HAP-1 (cell line): ENCODE data around the gene AKAP1.

Experiments used
- DNase-seq, 2 experiments: peaks; one replicate each; pipeline ENCODE4 v3.0.0-alpha.2; 2016 to 2020; ENCODE audit warnings: low spot score in 2 of 2
- H3K27me3 ChIP-seq: fragments of 250-450 bp; sonication (Bioruptor Pico); 2 replicates; pipeline ENCODE4 v1.5.1; 2020; ENCODE audit warnings: low read depth, mild to moderate bottlenecking, moderate library complexity
- H3K36me3 ChIP-seq: fragments of 250-450 bp; sonication (Bioruptor Pico); replicated peaks from 2 replicates; pipeline ENCODE4 v1.5.1; 2020; ENCODE audit warnings: mild to moderate bottlenecking
- H3K4me1 ChIP-seq: fragments of 250-450 bp; sonication (Bioruptor Pico); 2 replicates; pipeline ENCODE4 v1.5.1; 2020; ENCODE audit warnings: mild to moderate bottlenecking
- H3K4me3 ChIP-seq: fragments of 250-450 bp; sonication (Bioruptor Pico); 2 replicates; pipeline ENCODE4 v1.5.1; 2020; ENCODE audit warnings: mild to moderate bottlenecking, moderate library complexity
- H3K9me3 ChIP-seq: fragments of 250-450 bp; sonication (Bioruptor Pico); 2 replicates; pipeline ENCODE4 v1.5.1; 2020; ENCODE audit warnings: mild to moderate bottlenecking, moderate library complexity
- in situ Hi-C: fragments of 300-500 bp; cut with MboI; formaldehyde crosslinking; loops from 3 replicates; pipeline ENCODE4 v1.14.3; 2020; ENCODE audit warnings: low sequenced_read_pairs, inconsistent platforms, mixed read lengths

AKAP1 gene

GRCh38 chr17:57084802-57085447 is at the start of gene AKAP1:
Gene AKAP1 (plus strand): TSS chr17:57085246. CDS start chr17:57105465, 20,219 bp downstream.
- H3K9me3 ChIP-seq = no peaks in the 10 kb centered on the region
- H3K4me1 ChIP-seq = peaks cover 18% of the 10 kb centered on the region
- no peaks in the 10 kb centered on the region for H3K27me3 ChIP-seq
- no peaks in the 10 kb centered on the region for H3K36me3 ChIP-seq
- peak within 1 kb of the TSS; percentile 81 for H3K4me3 ChIP-seq
- peak; percentile 89 to 95 for DNase-seq
- in situ Hi-C loops = no loop called here

GRCh38 chr17:57035971-57036481 is 49.0 kb upstream of the AKAP1 start:
- peaks cover 8% of the 10 kb centered on the region; the same call in 1 of the 2 replicates for H3K27me3 ChIP-seq
- no peaks in the 10 kb centered on the region for H3K36me3 ChIP-seq
- no peaks in the 10 kb centered on the region for H3K4me1 ChIP-seq
- no peaks in the 10 kb centered on the region for H3K9me3 ChIP-seq
- in situ Hi-C loops = no loop called here
- peak; percentile 21 to 28 for DNase-seq
- H3K4me3 ChIP-seq = no peak overlapping the region

GRCh38 chr17:57037411-57037810 is 47.6 kb upstream of the AKAP1 start:
- Histone ChIP-seq H3K4me3 (no peak overlapping the region), H3K4me1 (no peaks in the 10 kb centered on the region), H3K9me3 (no peaks in the 10 kb centered on the region), H3K36me3 (no peaks in the 10 kb centered on the region), H3K27me3 (peaks cover 8% of the 10 kb centered on the region; the same call in 1 of the 2 replicates)
- no peak for DNase-seq
- in situ Hi-C loops = no loop called here

- in situ Hi-C loops = no loop called here
- Histone ChIP-seq H3K9me3 (no peaks in the 10 kb centered on the region), H3K27me3 (peaks cover 10% of the 10 kb centered on the region; the same call in 1 of the 2 replicates), H3K4me3 (no peak overlapping the region), H3K36me3 (no peaks in the 10 kb centered on the region), H3K4me1 (no peaks in the 10 kb centered on the region)
- no peak for DNase-seq
These were observed 46.6 kb upstream of the AKAP1 start for GRCh38 chr17:57038486-57038885.

GRCh38 chr17:57040571-57040970 is 44.5 kb upstream of the AKAP1 start:
- Histone ChIP-seq H3K36me3 (no peaks in the 10 kb centered on the region), H3K27me3 (peaks cover 11% of the 10 kb centered on the region; the same call in 1 of the 2 replicates), H3K9me3 (no peaks in the 10 kb centered on the region), H3K4me1 (no peaks in the 10 kb centered on the region), H3K4me3 (no peak overlapping the region)
- DNase-seq = no peak
- in situ Hi-C loops = no loop called here

GRCh38 chr17:57043276-57043675 is 41.8 kb upstream of the AKAP1 start:
- no peaks in the 10 kb centered on the region for H3K36me3 ChIP-seq

GRCh38 chr17:57044976-57045867 is 39.8 kb upstream of the AKAP1 start:
- H3K27me3 ChIP-seq = 0 out of 2 replicates have a peak, but pooled peaks cover 2% of the 10 kb centered on the region
- DNase-seq = no peak
- no peaks in the 10 kb centered on the region for H3K4me1 ChIP-seq
- in situ Hi-C loops = no loop called here
- no peak overlapping the region for H3K4me3 ChIP-seq
- no peaks in the 10 kb centered on the region for H3K36me3 ChIP-seq
- no peaks in the 10 kb centered on the region for H3K9me3 ChIP-seq

More at GRCh38 chr17:57043276-57043675, 41.8 kb upstream of the AKAP1 start:
- no peaks in the 10 kb centered on the region for H3K4me1 ChIP-seq
- H3K27me3 ChIP-seq = 0 out of 2 replicates have a peak, but pooled peaks cover 8% of the 10 kb centered on the region
- in situ Hi-C loops = no loop called here
- H3K4me3 ChIP-seq = no peak overlapping the region
- no peaks in the 10 kb centered on the region for H3K9me3 ChIP-seq
- DNase-seq = no peak

- DNase-seq = no peak
- in situ Hi-C loops = no loop called here
- Histone ChIP-seq H3K36me3 (no peaks in the 10 kb centered on the region), H3K4me1 (no peaks in the 10 kb centered on the region), H3K27me3 (0 out of 2 replicates have a peak, but pooled peaks cover 2% of the 10 kb centered on the region), H3K9me3 (no peaks in the 10 kb centered on the region), H3K4me3 (no peak overlapping the region)
These were observed 39.0 kb upstream of the AKAP1 start for GRCh38 chr17:57045868-57046704.

- in situ Hi-C loops = no loop called here
- no peaks in the 10 kb centered on the region for H3K9me3 ChIP-seq
- H3K4me3 ChIP-seq = no peak overlapping the region
- H3K4me1 ChIP-seq = no peaks in the 10 kb centered on the region
- H3K36me3 ChIP-seq = no peaks in the 10 kb centered on the region
- H3K27me3 ChIP-seq = 0 out of 2 replicates have a peak, but pooled peaks cover 2% of the 10 kb centered on the region
- DNase-seq = no peak
These were observed 38.3 kb upstream of the AKAP1 start for GRCh38 chr17:57046749-57047148.

- Histone ChIP-seq H3K4me1 (no peaks in the 10 kb centered on the region), H3K9me3 (no peaks in the 10 kb centered on the region), H3K27me3 (0 out of 2 replicates have a peak, but pooled peaks cover 2% of the 10 kb centered on the region), H3K36me3 (no peaks in the 10 kb centered on the region), H3K4me3 (no peak overlapping the region)
- in situ Hi-C loops = no loop called here
- no peak for DNase-seq
These were observed 37.0 kb upstream of the AKAP1 start for GRCh38 chr17:57048096-57048495.

- H3K4me1 ChIP-seq = peaks cover 8% of the 10 kb centered on the region
- no peaks in the 10 kb centered on the region for H3K36me3 ChIP-seq
- H3K9me3 ChIP-seq = no peaks in the 10 kb centered on the region
- no peak overlapping the region for H3K4me3 ChIP-seq
- no peak for DNase-seq
- H3K27me3 ChIP-seq = no peaks in the 10 kb centered on the region
- in situ Hi-C loops = no loop called here
These were observed 34.7 kb upstream of the AKAP1 start for GRCh38 chr17:57050306-57050705.

- DNase-seq = no peak
- H3K9me3 ChIP-seq = no peaks in the 10 kb centered on the region
- no peaks in the 10 kb centered on the region for H3K27me3 ChIP-seq
- peaks cover 8% of the 10 kb centered on the region for H3K4me1 ChIP-seq
- no peaks in the 10 kb centered on the region for H3K36me3 ChIP-seq
- in situ Hi-C loops = no loop called here
- no peak overlapping the region for H3K4me3 ChIP-seq
These were observed 33.1 kb upstream of the AKAP1 start for GRCh38 chr17:57051886-57052361.

GRCh38 chr17:57062865-57063264 is 22.2 kb upstream of the AKAP1 start:
- Histone ChIP-seq H3K9me3 (no peaks in the 10 kb centered on the region), H3K4me3 (no peak overlapping the region), H3K4me1 (no peaks in the 10 kb centered on the region), H3K36me3 (no peaks in the 10 kb centered on the region), H3K27me3 (no peaks in the 10 kb centered on the region)
- DNase-seq = no peak
- in situ Hi-C loops = no loop called here
